Heart left ventricle (tissue), 16 donors: ENCODE results near the gene ZNF536. TPM values are rescaled to one million over a fixed set of nuclear protein-coding genes. Genes with fewer than 3 reads are reported as not detected.
A peak's percentile ranks its signal among the peaks of the same experiment; 100 is the strongest.

Source experiments
- ATAC-seq, 4 donors: fragments of 200-7000 bp; cut with Tn5 transposase; one replicate each; pipeline ENCODE4 v1.9.1; 2020 to 2022; ENCODE audit warnings: moderate library complexity in 4 of 4, mild to moderate bottlenecking in 3 of 4, moderate number of reproducible peaks in 1 of 4
- DNase-seq, 5 donors: peaks; one replicate each; pipeline ENCODE4 v3.0.0-alpha.2; 2020
- H3K27ac ChIP-seq, 12 donors: fragments of 200-600 bp; sonication (generic) in 4 of 12; one replicate each; pipeline versions ENCODE4 v1.5.0 to v1.8.0; 2016 to 2022; ENCODE audit warnings: mild to moderate bottlenecking in 2 of 12
- H3K27me3 ChIP-seq, 9 donors: fragments of 200-600 bp; sonication (generic) in 2 of 9; one replicate each; pipeline versions ENCODE4 v1.5.1 to v1.8.0; 2016 to 2022; ENCODE audit warnings: mild to moderate bottlenecking in 3 of 9
- H3K36me3 ChIP-seq, 9 donors: fragments of 200-600 bp; sonication (generic) in 2 of 9; one replicate each; pipeline versions ENCODE4 v1.5.0 to v1.8.0; 2018 to 2022; ENCODE audit warnings: mild to moderate bottlenecking in 2 of 9
- H3K4me1 ChIP-seq, 12 donors: fragments of 200-600 bp; sonication (generic) in 4 of 12; one replicate each; pipeline versions ENCODE4 v1.5.0 to v1.8.0; 2016 to 2022; ENCODE audit warnings: mild to moderate bottlenecking in 3 of 12
- H3K4me3 ChIP-seq, 12 donors: fragments of 200-600 bp; sonication (generic) in 4 of 12; one replicate each; pipeline versions ENCODE4 v1.5.0 to v1.8.0; 2017 to 2022; ENCODE audit warnings: mild to moderate bottlenecking in 9 of 12, moderate library complexity in 4 of 12
- H3K9me3 ChIP-seq, 12 donors: fragments of 200-600 bp; sonication (generic) in 4 of 12; one replicate each; pipeline versions ENCODE4 v1.5.0 to v1.8.0; 2016 to 2022; ENCODE audit warnings: mild to moderate bottlenecking in 1 of 12
- CTCF ChIP-seq, 12 donors: fragments of 200-600 bp; sonication (generic) in 4 of 12; IDR thresholded peaks; one replicate each; pipeline versions ENCODE4 v1.5.0 to v1.8.0; 2018 to 2022; ENCODE audit warnings: antibody characterized with exemption in 12 of 12, mild to moderate bottlenecking in 5 of 12
- POLR2A ChIP-seq, 2 donors: fragments of 450-650 bp; IDR thresholded peaks; one replicate each; pipeline ENCODE4 v1.6.1; 2017; ENCODE audit warnings: antibody characterized with exemption in 2 of 2, mild to moderate bottlenecking in 2 of 2, moderate library complexity in 2 of 2
- WGBS, 4 donors: extraction: QIAGEN DNeasy Blood & Tissue Kit in 2 of 4; methylation state at CpG; one replicate each; pipeline versions ENCODE4 v1.1.5 to v1.1.7; 2013 to 2018; 5-methylcytosine and 5-hydroxymethylcytosine counted together
- intact Hi-C, 10 donors: fragments of 100-400 bp; cut with DNase I; formaldehyde crosslinking; loops; one replicate each; pipeline versions ENCODE4 v1.11.1 to v1.14.2; 2022
- polyA plus RNA-seq, 2 donors: library from polyadenylated mRNA; stranded (reverse); fragments of 200-250 nt; gene quantifications; one replicate each; pipeline ENCODE4 v1.2.3, GENCODE V29; 2013
- total RNA-seq, 9 donors: library from RNA; depleted of rRNA in 2 of 9; stranded (reverse); fragments of >200 nt in 2 of 9; fragmentation: NEBNext Ultra II Directional in 3 of 9; extraction: Animal tissue kit (Norgen Biotek cat#: 25700) in 3 of 9; gene quantifications; one replicate each; pipeline versions ENCODE4 v1.1.0 to v1.2.4, GENCODE V29; 2016 to 2023
- donor health status: ischemic (EF 13 %, LVEDD 7.1; RV severe dilation, severe dysfunction).
- donor health status: healthy with polysubstance abuse.
- donor health status: DM: no; HTN: yes; CAD: no.
- donor health status: DM: no; HTN: no; CAD: no.
- donor health status: ischemic (EF 25% LVEDD 6.9; RV normal size, moderate dysfunction).
- donor health status: ischemic (EF 25% LVEDD 5.7; RV mildly dilated, moderate dysfunction).
- donor health status: healthy.
- donor health status: DM: yes; HTN: yes; CAD: no.
- donor health status: ischemic (EF 35%, LVEDD 5.7; RV mildly dilated, moderate dysfunction).
- donor health status: nonischemic (EF 11% LVEDD 7.7; RV severe dilation, severe dysfunction).
- donor health status: DM: yes; HTN: yes; CAD: no.
- donor health status: PGD.
- donor health status: ischemic (EF 29% LVEDD 5.4; RV normal size, mild dysfunction).
- donor health status: nonischemic (EF 23%, LVEDD 6.1; RV moderate dilation, normal function).

The ZNF536 gene
- total and polyA plus RNA-seq, 11 donors, result 0.17 to 10.1 (median 2.0) TPM

- Histone ChIP-seq H3K36me3 (no peaks in the 10 kb centered on the region), H3K27me3 (peaks cover 0 to 14% (median 0%) of the 10 kb centered on the region in 9 donors), H3K9me3 (no peaks in the 10 kb centered on the region), H3K27ac (no peak overlapping the region), H3K4me1 (no peaks in the 10 kb centered on the region), H3K4me3 (no peak overlapping the region)
- ATAC-seq, result peak in 2 of 4 donors; percentile 37 to 41
- TF ChIP-seq CTCF (IDR thresholded peaks at IDR 0.05) (no peak), POLR2A (IDR thresholded peaks at IDR 0.05) (no peak)
- WGBS, 4 donors, result 61 to 72% (median 65%) methylated on average over 14 to 15 of the region's 15 CpGs
- no peak for DNase-seq
- intact Hi-C loops, result loop anchor here in 1 of 10 donors (10.0 kb wide), 1 partner anchor 235 kb away; no protein-coding TSS in a partner anchor
Observed at GRCh38 chr19:30419568-30420180, 47.5 kb downstream of the ZNF536 start.

- TF ChIP-seq POLR2A (IDR thresholded peaks at IDR 0.05) (no peak), CTCF (IDR thresholded peaks at IDR 0.05) (no peak)
- ATAC-seq (no peak), DNase-seq (no peak)
- Histone ChIP-seq H3K4me1 (no peaks in the 10 kb centered on the region), H3K27ac (no peak overlapping the region), H3K27me3 (peaks cover 0 to 14% (median 0%) of the 10 kb centered on the region in 9 donors), H3K36me3 (no peaks in the 10 kb centered on the region), H3K4me3 (no peak overlapping the region), H3K9me3 (no peaks in the 10 kb centered on the region)
- 77 to 86% (median 82%) methylated on average over 8 of the region's 8 CpGs for WGBS, 4 donors
- intact Hi-C loops, result no loop called here
Observed at GRCh38 chr19:30420316-30420715, 48.1 kb downstream of the ZNF536 start.

- no peak for ATAC-seq
- no peak for TF ChIP-seq POLR2A (IDR thresholded peaks at IDR 0.05)
- TF ChIP-seq CTCF (IDR thresholded peaks at IDR 0.05), result no peak
- no peak overlapping the region for H3K27ac ChIP-seq
- no peak overlapping the region for H3K4me3 ChIP-seq
- DNase-seq, result no peak
- H3K4me1 ChIP-seq, result no peaks in the 10 kb centered on the region
- H3K27me3 ChIP-seq, result peaks cover 0 to 14% (median 0%) of the 10 kb centered on the region in 9 donors
- no peaks in the 10 kb centered on the region for H3K9me3 ChIP-seq
- H3K36me3 ChIP-seq, result no peaks in the 10 kb centered on the region
- intact Hi-C loops, result no loop called here
- 80 to 85% (median 84%) methylated on average over 10 of the region's 10 CpGs for whole genome bisulfite sequencing, 4 donors
Observed at GRCh38 chr19:30420881-30421280, 48.7 kb downstream of the ZNF536 start.

- Histone ChIP-seq H3K4me3 (no peak overlapping the region), H3K27me3 (peaks cover 0 to 14% (median 0%) of the 10 kb centered on the region in 9 donors), H3K9me3 (no peaks in the 10 kb centered on the region), H3K27ac (no peak overlapping the region), H3K36me3 (no peaks in the 10 kb centered on the region), H3K4me1 (no peaks in the 10 kb centered on the region)
- intact Hi-C loops, result no loop called here
- ATAC-seq (no peak), DNase-seq (no peak)
- TF ChIP-seq CTCF (IDR thresholded peaks at IDR 0.05) (no peak), POLR2A (IDR thresholded peaks at IDR 0.05) (no peak)
- WGBS, 4 donors, result 85 to 89% (median 88%) methylated on average over 8 of the region's 8 CpGs
Observed at GRCh38 chr19:30421571-30421970, 49.4 kb downstream of the ZNF536 start.
